Muscle of arm (tissue), 14 donors: ENCODE measurements around the gene CLN3. TPM values are rescaled to one million over a fixed set of nuclear protein-coding genes. Genes with fewer than 3 reads are reported as not detected.
"Not testable (repeated sequence)": the region's sequence is repeated elsewhere in the genome, so short reads cannot be mapped to it uniquely, and the experiment has no call there.

Experiments
- DNase-seq: peaks from one replicate; pipeline ENCODE4 v3.0.0-alpha.2; 2013
- long read RNA-seq, 11 donors: transcript quantifications; one replicate each; lab custom pipeline, GENCODE V29; 2026
- polyA plus RNA-seq, 12 donors: library from polyadenylated mRNA; unstranded; fragments of 120-200 nt; gene quantifications; one replicate each; pipeline ENCODE4 v1.2.1, GENCODE V29; 2013; ENCODE audit not compliant: insufficient read length in 12 of 12

CLN3 gene
- 10 to 100 TPM in 11 of 12 donors, not detected in 1; 13.0 to 73.2 (median 14.1) TPM for polyA plus RNA-seq
- long read RNA-seq, donor 1, transcript CLN3-205 (15 exons, 1,876 nt): major isoform, 10 of 18 reads
- long read RNA-seq, donor 1, transcript CLN3-244 (16 exons, 3,832 nt): minor isoform, 6 of 18 reads
- long read RNA-seq, donor 1, partial matches to known transcripts: 0 of 18 reads
- long read RNA-seq, donor 1, other reads (novel, unspliced or antisense): 0 of 18 reads
- long read RNA-seq, donor 2, partial matches to known transcripts: 0 of 1 reads
- long read RNA-seq, donor 2, other reads (novel, unspliced or antisense): 0 of 1 reads
- long read RNA-seq, donor 3, partial matches to known transcripts: 0 of 1 reads
- long read RNA-seq, donor 3, other reads (novel, unspliced or antisense): 0 of 1 reads
- long read RNA-seq, donor 4, partial matches to known transcripts: 0 of 1 reads
- long read RNA-seq, donor 4, other reads (novel, unspliced or antisense): 0 of 1 reads
- long read RNA-seq, donor 5, partial matches to known transcripts: 0 of 3 reads
- long read RNA-seq, donor 5, other reads (novel, unspliced or antisense): 0 of 3 reads
- long read RNA-seq, donor 6, partial matches to known transcripts: 0 of 2 reads
- long read RNA-seq, donor 6, other reads (novel, unspliced or antisense): 0 of 2 reads
- long read RNA-seq, donor 7, partial matches to known transcripts: 0 of 1 reads
- long read RNA-seq, donor 7, other reads (novel, unspliced or antisense): 0 of 1 reads
- long read RNA-seq, donor 8, partial matches to known transcripts: 0 of 4 reads
- long read RNA-seq, donor 8, other reads (novel, unspliced or antisense): 0 of 4 reads
- long read RNA-seq, donor 9, partial matches to known transcripts: 0 of 2 reads
- long read RNA-seq, donor 9, other reads (novel, unspliced or antisense): 0 of 2 reads
- long read RNA-seq, donor 10, partial matches to known transcripts: 0 of 5 reads
- long read RNA-seq, donor 10, other reads (novel, unspliced or antisense): 0 of 5 reads
- long read RNA-seq, donor 11: 0 reads

DNA sequence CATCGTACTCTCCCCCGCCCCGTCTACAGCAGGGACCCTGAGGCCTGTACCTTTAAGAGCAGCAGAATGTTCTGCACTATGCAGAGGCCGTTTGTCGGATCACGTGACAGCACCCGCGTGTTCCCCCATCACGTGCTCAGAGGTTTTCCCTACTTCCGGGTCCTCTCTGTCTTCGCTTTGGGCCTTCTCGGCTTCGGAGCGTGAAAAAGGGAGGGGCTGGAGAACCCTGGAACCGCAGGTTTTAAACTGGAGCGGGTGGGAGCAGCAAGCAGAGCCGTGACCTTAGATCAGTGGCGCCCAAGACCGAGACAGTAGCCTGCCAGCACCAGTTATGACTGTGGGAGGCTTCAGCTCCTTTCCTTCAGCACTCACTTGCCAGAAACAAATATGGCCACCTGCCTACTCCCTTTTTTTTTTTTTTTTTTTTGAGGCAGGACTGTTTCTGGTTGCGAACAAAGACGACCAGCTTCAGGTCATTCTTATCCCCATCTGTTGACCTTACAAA, at the start of gene CLN3:
TSS of gene CLN3 (minus strand) at position 105 of the 505 bp plus-strand sequence. CDS start 315 bp downstream, outside the sequence.
- DNase-seq: peak; percentile 95

DNA sequence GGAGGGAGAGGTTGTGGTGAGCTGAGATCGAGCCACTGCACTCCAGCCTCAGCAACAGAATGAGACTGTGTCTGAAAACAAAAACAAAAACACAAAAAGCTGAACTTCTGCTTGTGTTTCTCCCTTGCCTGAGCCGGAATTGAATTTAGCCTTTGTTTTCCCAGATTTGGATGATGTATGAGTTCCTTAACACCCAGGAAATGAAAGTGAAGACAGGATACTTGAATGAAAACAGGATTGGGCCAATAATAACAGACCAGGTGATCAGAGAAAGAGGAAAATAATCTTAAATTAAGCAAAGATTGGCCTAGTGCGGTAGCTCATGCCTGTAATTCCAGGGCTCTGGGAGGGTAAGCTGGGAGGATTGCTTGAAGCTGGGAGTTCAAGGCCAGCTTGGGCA, 48.5 kb upstream of the CLN3 start:
- DNase-seq: no peak

DNA sequence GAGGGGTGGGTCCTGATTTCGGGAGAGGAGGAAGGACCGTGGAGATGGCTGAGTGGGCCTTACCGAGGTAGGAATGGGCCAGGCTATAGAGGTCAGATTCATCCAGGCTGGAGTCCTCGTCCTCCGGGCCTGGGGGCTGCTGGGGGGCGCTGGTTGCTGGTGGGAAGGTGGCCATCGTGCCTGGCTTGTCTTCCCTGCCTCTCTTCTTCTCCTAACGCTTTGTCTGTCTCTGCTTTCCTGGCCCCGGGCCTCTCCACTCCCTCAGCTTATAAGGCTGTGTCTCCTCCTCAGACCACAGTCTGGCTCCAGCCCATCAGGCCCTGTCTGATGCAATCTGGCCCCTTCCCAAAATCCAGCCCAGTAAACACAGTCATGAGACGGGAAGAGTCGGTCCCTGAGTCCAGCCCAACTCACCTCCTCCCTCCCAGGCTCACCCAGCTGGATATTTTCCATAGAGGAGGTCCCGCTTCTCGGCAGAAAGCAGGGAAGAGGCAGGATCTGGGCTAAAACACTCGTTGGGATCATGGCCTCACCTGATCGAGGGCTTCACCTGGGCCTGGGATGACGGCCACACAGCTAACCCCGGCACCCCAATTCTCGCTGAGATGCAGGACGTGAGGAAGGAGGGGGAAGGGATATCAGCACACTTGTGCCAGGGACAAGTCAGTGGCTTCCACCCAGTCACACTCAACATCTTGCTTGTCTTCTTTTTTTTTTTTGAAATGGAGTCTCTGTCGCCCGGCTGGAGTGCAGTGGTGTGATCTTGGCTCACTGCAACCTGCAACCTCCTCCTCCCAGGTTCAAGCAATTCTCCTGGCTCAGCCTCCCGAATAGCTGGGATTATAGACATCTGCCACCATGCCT, 47.1 kb upstream of the CLN3 start, which contains the start of gene NUPR1:
TSS of gene NUPR1 (minus strand) at position 242 of the 864 bp plus-strand sequence. CDS start at position 175, 67 bp downstream.
- peak; percentile 98 for DNase-seq

DNA sequence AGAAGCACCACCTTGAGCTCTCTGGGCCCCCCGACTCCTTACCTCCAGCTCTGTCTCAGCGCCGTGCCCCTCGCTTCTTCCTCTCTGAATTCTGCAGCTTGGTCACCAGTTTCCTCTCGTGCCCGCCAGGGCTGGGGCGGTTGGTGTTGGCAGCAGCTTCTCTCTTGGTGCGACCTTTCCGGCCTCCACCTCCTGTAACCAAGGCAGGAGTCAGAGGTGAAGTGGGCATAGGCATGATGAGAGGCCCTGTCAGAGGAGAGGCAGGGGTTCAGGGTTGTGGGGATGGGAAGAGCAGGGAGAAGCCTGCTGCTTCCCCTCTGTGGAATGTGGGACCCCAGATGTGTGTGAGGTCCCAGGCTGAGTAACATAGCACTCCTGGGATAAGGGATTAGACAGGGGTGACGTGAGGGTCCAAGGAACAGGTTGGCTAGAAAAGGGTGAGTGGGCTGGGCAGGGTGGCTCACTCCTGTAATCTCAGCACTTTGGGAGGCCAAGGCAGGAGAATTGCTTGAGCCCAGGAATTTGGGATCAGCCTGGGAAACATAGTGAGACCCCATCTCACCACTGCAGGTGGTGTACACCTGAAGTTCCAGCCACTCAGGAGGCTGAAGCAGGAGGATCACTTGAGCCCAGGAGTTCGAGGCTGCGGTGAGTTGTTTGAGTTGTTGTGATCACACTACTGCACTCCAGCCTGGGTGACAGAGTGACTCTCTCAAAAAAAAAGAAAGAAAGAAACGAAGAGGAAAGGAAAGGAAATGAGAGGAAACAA, 46.3 kb upstream of the CLN3 start:
- no peak for DNase-seq

DNA sequence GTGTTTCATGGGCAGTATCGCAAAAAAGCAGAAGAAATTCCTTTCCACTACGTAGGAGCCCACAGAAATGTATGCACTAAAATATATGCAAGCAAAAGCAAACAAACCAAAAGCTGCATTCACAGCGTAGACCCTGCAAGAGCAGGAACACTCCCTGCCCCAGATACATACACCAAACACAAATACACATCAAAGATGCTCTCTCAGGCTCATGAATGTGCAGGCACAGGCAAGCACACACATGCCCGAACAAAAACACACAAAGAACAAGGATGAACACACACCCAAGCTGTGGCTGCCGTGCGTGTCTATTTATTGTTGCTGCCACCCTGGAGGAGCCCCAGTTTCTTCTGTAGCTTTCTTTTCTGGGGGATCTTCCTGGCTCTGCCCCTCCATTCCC, 45.2 kb upstream of the CLN3 start:
- no peak for DNase-seq

DNA sequence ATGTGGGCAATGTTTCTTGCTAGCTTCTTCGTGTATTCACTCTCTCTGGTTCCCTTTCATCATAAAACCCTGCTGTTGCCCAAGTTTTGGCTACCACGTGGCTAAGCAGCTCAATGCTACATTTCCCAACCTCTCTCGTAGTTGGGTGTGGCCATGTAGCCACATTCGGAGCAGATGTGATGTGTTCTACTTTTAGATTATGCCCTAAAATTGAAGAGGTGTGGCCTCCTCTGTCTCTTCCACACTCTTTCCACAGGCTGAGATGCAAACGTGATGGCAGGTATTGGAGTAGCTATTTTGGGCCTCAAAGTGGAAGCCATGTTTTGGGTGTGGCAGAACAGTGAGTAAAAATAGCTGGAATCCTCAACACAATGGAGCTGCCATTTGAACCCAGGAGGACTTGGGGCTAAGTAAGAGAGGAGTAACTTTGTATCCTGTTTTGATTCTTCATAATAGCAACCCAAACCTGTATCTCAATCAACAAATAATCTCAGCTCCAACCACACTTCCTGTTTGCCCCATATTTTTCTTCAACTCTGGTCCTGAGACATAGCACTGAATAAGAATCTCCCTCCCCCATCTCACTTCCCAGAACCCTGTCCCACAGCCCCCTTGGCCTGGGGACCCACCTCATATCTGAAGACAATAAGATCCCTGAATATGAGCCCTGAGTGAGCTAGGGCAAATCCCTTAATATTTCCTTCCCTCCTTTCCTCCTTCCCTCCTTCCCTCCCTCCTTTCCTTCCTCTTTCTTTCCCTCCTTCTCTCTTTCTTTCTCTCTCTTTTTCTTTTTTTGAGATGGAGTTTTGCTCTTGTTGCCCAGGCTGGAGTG, 42.9 kb upstream of the CLN3 start:
- DNase-seq: no peak

DNA sequence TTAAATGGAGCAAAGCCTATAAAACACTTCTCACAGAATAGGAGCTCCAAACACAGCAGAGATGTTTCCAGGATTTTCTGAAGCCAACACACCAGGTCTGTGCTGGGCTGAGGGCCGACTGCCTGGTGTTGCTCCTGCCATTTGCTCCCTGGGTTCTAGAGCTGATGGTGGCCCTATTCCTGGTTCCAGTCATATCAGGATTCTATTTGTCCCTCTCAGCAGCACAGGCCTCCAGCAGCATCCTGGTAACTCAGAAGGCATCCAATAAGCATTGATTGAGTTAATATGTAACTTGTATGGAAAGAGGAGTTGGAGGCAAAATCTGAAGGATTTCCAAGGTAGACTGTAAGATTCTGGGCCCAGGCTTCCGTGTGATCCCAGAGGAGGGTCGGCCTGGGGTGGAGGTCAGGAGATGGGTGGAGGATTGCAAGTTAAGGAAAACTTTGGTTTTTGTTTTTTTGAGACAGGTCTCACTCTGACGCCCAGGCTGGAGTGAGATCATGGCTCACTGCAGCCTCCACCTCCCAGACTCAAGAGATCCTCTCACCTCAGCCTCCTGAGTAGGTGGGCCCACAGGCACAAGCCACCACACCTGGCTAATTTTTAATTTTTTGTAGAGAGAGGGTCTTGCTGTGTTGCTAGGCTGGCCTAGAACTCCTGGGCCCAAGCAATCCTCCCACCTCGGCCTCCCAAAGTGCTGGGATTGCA, 41.2 kb upstream of the CLN3 start:
- no peak for DNase-seq

DNA sequence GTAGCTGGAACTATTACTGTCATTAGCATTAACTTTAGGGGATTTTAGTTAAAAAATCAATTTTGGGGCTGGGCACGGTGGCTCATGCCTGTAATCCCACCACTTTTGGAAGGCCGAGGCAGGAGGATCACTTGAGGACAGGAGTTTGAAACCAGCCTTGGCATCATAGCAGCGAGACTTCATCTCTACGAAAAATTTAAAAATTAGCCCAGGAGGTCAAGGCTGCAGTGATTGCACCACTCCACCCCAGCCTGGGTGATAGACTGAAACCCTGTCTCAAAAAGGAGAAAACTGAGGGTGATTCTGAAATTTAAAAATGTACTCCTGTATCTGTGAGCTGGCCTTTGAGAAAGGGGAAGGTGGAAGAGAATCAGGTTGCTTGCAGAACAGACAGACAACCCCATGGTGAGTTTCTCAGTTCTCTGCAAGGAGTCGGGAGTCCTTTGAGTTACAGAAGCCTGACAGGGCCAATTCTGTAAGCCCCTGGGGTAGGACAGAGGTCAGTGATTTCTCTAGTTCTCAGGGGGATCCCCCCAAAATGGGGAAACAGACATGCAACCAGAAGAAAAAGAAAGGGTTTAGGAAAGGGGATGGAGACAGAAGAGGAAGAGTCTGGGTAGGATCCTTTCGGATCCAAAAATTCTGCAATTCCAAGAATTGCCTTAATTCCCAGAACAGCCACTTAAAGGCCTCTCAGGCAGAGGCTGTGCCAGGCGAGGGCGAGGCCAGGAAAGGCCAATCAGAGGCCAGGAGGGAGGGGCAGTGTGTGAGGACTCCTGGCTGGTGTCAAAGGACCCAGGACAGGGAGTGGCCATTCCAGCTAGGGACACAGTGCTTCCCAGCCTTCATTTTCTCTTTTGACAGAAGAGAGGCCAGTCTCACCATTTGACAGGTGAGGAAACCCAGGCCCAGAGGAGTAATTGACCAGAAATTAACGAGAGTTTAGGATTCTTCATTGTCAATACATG, 40.2 kb upstream of the CLN3 start:
- peak; percentile 47 for DNase-seq

DNA sequence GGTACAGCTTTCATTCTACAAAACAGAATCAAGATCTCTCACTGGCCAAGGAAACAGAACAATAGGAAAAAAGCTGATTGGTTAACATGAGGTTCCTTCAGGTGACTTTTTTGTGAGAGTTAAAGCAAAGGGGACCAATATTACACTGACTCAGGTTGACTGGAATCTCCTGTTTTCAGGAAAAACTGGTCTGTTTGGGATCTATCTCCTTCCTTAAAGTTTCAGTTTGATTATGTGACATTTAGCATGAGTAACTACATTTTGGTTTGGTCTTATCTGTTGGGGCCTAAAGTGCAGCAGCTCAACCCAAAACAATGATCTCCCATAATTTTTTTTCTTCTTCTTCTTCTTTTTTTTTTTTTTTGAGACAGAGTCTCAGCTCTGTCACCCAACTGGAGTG, 37.2 kb upstream of the CLN3 start:
- no peak for DNase-seq

DNA sequence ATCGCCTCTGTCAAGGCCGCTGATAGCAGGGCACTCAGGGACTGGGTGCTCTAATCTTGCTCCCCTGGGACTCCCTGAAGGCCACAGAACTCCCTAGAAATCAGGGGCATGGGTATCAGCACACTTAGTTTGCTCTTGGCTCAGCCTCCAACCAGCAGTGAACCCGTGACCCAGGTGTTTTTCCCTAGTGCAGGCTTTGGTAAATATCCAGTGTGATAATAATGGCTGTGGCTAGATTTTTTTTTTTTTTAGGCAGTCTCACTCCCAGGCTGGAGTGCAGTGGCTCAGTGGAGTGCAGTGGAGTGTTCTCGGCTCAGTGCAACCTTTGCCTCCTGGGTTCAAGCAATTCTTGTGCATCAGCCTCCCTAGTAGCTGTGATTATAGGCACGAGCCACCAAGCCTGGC, 36.6 kb upstream of the CLN3 start:
- no peak for DNase-seq

DNA sequence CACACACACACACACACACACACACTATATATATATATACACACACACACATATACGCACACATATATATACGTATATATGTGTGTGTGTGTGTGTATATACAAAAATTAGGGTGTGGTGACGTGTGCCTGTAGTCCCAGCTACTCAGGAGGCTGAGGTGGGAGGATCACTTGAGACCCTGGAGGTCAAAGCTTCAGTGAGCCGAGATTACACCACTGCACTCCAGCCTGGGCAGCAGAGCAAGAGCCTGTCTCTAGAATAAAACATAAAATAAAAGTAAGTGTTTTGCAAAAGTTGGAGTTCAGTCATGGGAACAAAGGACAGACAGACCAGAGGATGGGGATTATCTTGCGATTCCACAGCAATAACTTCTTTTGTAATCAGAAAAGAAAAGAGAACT, 36.1 kb upstream of the CLN3 start:
- no peak for DNase-seq

DNA sequence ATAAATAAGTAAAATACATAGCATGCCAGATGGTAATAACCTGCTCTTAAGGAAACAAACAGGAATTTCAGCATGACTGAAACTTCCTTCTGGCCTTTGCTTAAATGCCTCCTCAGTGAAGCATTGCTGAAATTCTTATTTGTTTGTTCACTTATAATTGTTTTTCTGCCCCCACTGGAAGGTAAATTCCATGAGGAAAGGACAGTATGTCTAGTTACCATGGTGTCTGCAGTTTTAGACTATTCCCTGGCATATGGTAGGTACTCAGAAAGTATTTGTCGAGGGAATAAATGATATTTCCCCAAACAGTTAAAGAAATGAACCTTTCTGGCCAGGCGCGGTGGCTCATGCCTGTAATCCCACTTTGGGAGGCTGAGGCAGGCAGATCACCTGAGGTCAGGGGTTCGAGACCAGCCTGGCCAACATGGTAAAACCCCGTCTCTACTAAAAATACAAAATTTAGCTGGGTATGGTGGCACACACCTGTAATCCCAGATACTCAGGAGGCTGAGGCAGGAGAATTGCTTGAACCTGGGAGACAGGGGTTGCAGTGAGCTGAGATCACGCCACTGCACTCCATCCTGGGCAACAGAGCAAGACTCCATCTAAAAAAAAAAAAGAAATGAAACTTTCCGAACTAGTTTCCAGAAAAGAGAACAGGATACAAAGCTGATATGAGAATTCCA, 35.4 kb upstream of the CLN3 start:
- not testable (repeated sequence) for DNase-seq

DNA sequence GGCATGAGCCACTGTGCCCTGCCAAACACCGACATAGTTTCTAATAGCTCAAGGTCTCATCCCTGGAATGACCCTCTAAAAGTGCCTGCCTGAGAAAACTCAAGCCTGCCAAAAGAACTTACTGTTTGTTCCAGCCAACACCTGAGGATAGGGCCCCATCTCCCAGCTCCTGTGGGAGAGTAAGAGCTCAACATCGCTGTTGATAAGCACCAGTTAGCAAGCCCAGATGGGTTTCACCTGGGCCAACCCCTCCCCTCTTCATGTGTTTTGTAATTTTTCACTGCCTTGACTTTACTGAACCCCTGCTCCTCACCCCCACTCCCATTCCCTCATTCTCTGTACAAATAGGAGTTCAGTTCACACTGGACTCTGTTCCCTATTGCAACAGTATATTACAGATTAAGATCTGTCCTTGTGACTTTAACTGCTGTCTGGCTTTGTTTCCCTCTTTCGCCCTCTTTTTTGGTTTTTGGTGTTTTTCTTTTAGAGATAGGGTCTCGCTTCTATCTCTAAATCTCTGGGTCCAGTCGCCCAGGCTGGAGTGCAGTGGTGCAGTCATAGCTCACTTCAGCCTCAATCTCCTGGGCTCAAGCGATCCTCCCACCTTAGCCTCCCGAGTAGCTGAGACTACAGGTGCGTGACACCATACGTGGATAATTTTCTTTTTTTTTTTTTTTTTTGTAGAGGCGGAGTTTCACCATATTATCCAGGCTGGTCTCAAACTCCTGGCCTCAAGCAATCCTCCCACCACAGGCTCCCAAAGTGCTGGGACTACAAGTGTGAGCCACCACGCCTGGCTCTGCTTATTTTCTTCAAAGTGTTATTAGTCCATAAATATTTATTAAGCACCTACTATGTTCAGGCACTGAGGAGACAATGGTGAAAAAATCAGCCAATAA, 34.6 kb upstream of the CLN3 start:
- no peak for DNase-seq

DNA sequence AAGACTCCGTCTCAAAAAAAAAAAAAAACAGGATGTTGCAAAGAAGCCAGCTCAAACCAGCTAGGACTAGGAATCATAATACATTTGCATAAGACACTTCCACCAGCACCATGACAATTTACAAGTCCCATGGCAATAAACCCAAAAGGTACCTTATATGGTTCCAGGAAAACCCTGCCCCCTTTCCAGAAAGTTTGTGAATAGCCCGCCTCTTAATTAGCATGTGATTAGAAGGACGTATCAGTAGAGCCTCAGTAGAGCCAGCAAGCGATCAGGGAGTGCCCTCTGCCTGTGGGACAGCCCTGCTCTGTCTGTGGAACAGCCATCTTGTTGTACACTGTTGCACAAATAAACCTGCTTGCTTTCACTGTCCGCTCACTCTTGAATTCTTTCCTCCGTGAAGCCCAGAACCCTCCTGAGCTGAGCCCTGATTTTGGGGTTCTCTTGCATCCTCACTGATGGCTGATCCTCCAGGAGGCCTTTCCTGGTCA, 32.9 kb upstream of the CLN3 start:
- no peak for DNase-seq

DNA sequence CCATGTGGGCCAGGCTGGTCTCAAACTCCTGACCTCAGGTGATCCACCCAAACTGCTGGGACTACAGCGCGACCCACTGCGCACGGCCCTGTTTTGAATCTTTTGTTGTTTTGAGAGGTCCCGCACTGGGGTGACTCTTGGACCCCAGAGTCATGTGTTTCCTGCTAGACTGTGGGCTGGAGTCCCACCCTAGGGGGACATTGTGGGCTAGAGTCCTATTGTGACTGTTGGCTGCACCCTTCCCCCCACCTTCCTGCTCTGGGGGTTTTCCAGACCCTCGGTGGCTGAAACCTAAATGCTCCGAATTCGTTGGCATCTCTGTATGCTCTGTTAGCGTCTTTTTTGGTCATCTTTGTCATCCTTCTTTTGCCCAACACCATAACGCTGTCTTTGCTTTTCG, 30.9 kb upstream of the CLN3 start:
- DNase-seq: no peak

DNA sequence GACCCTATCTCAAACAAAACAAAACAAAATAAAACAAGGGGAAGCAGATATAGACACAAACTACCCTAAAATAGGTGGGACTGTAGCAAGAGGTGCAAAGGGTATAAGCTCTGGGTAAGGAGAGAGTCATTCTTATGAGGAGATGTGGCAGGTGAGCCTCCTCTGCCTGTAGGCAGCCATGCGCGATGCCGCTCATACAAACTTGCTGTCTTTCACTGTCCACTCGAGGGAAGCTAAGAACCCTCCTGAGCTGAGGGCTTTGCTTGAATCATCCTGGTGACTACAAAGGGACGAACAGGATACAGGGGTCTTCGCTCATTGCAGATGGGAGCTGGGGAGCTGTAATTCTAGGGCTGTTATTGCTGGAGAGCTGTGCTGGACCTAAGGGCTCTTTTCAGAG, 29.6 kb upstream of the CLN3 start:
- DNase-seq: no peak
